Measurements from ENCODE around the gene NTHL1. TPM values are rescaled to one million over a fixed set of nuclear protein-coding genes. Genes with fewer than 3 reads are reported as not detected.

NTHL1 gene
- total and polyA plus RNA-seq, 2 of the 13 experiments (the other 11 are each of a cell fraction or from before 2014, with no cell fraction given), result 47.5 to 64.9 TPM

GRCh38 chr16:2033057-2033908, 14.4 kb downstream of the NTHL1 start (continued):
- TF ChIP-seq ZNF10 (CRISPR knock-in tag; IDR thresholded peaks at IDR 0.05; ENCODE audit: borderline replicate concordance, low read depth) (no peak), KLF13 (CRISPR knock-in tag; IDR thresholded peaks at IDR 0.05) (no peak), ZNF124 (CRISPR knock-in tag; IDR thresholded peaks at IDR 0.05) (no peak), TEAD3 (CRISPR knock-in tag; optimal IDR thresholded peaks at IDR 0.05; ENCODE audit: borderline replicate concordance) (peak; percentile 82), ZNF691 (CRISPR knock-in tag; IDR thresholded peaks at IDR 0.05; ENCODE audit: borderline replicate concordance, low read depth) (no peak; the same call in 1 of the 2 replicates), SRSF4 (IDR thresholded peaks at IDR 0.05; ENCODE audit: low read depth, low read length, poor library complexity, severe bottlenecking) (no peak), POGK (CRISPR knock-in tag; conservative IDR thresholded peaks at IDR 0.05) (no peak), ZNF180 (CRISPR knock-in tag; IDR thresholded peaks at IDR 0.05; ENCODE audit: borderline replicate concordance, low read depth) (no peak), AHDC1 (CRISPR knock-in tag; IDR thresholded peaks at IDR 0.05; ENCODE audit: borderline replicate concordance) (0 out of 2 replicates have a peak, but pooled peaks have one; percentile 20), RFX3 (CRISPR knock-in tag; IDR thresholded peaks at IDR 0.05) (no peak), E2F1 (CRISPR knock-in tag; IDR thresholded peaks at IDR 0.05) (no peak)
